B cell (primary cell): ENCODE measurements around the gene THBS3. TPM values are rescaled to one million over a fixed set of nuclear protein-coding genes. Genes with fewer than 3 reads are reported as not detected.

Experiments
- ATAC-seq: fragments of 200-7000 bp; cut with Tn5 transposase; one replicate; pipeline ENCODE4 v1.10.0; 2021; ENCODE audit warnings: low read depth, mild to moderate bottlenecking, moderate number of reproducible peaks, moderate library complexity
- CTCF ChIA-PET: fragments of 350-600 bp; sonication (Branson Sonifier 250); formaldehyde crosslinking; loops from one replicate; lab custom pipeline; 2021; ENCODE audit warnings: antibody characterized with exemption, inconsistent platforms; lab: Charles Lee
- POLR2A ChIA-PET: fragments of 350-600 bp; sonication (Branson Sonifier 250); formaldehyde crosslinking; loops from one replicate; lab custom pipeline; 2021; ENCODE audit warnings: antibody characterized with exemption; lab: Charles Lee
- DNase-seq: peaks from one replicate; pipeline ENCODE4 v3.0.0; 2013
- H2AFZ ChIP-seq: 2 replicates; pipeline ENCODE4 v1.6.1; 2012; ENCODE audit warnings: mild to moderate bottlenecking, low read depth, low read length; ENCODE audit not compliant: insufficient read depth, poor library complexity, severe bottlenecking
- H3K27ac ChIP-seq, 2 donors: 1 replicate in 1 of 2; 2 replicates in 1 of 2; pipeline ENCODE4 v1.5.1; 2012 to 2013; ENCODE audit warnings: low read length in 2 of 2, mild to moderate bottlenecking in 2 of 2, moderate library complexity in 1 of 2
- H3K27me3 ChIP-seq, 4 experiments: fragments of 200-600 bp in 1 of 4; sonication (generic) in 1 of 4; replicated peaks in 1 of 4; 1 replicate in 2 of 4; 2 replicates in 2 of 4; pipeline versions ENCODE4 v1.6.1 to v1.7.0; 2013 to 2016; ENCODE audit warnings: low read length in 3 of 4, mild to moderate bottlenecking in 2 of 4, mixed read lengths in 1 of 4, moderate library complexity in 1 of 4; ENCODE audit not compliant: insufficient read depth in 4 of 4, control insufficient read depth in 3 of 4; ENCODE audit errors: control extremely low read depth in 1 of 4
- H3K36me3 ChIP-seq, 2 experiments: replicated peaks in 1 of 2; 1 replicate in 1 of 2; 2 replicates in 1 of 2; pipeline versions ENCODE4 v1.6.1 to v1.7.1; 2013; ENCODE audit warnings: low read length in 1 of 2; ENCODE audit not compliant: insufficient read depth in 2 of 2, control insufficient read depth in 1 of 2; ENCODE audit errors: control extremely low read depth in 1 of 2, extremely low read depth in 1 of 2
- H3K4me1 ChIP-seq, 2 donors: fragments of 200-600 bp in 1 of 2; sonication (generic) in 1 of 2; 1 replicate in 1 of 2; 2 replicates in 1 of 2; pipeline versions ENCODE4 v1.5.1 to v1.6.1; 2013 to 2017; ENCODE audit warnings: low read length in 2 of 2; ENCODE audit not compliant: control insufficient read depth in 2 of 2, insufficient read depth in 2 of 2
- H3K4me2 ChIP-seq: replicated peaks from 2 replicates; pipeline ENCODE3; 2012; ENCODE audit warnings: mild to moderate bottlenecking, low read depth, low read length; ENCODE audit not compliant: poor library complexity, severe bottlenecking
- H3K4me3 ChIP-seq, 5 experiments: fragments of 200-600 bp in 1 of 5; sonication (generic) in 1 of 5; 1 replicate in 3 of 5; 2 replicates in 2 of 5; pipeline versions ENCODE4 v1.5.1 to v1.7.0; 2011 to 2016; ENCODE audit warnings: low read length in 4 of 5, mild to moderate bottlenecking in 4 of 5, low read depth in 2 of 5, control low read depth in 1 of 5, moderate library complexity in 1 of 5; ENCODE audit not compliant: insufficient read depth in 1 of 5; ENCODE audit errors: control extremely low read depth in 1 of 5, extremely low read depth in 1 of 5
- H3K79me2 ChIP-seq: fragments of 200-600 bp; sonication (generic); one replicate; pipeline ENCODE4 v1.6.0; 2016; ENCODE audit warnings: low read length; ENCODE audit not compliant: control insufficient read depth, insufficient read depth
- H3K9ac ChIP-seq: fragments of 200-600 bp; sonication (generic); 2 replicates; pipeline ENCODE4 v1.6.1; 2017; ENCODE audit warnings: mild to moderate bottlenecking, low read length, moderate library complexity
- H3K9me3 ChIP-seq, 3 donors: one replicate each; pipeline versions ENCODE4 v1.6.1 to v1.7.1; 2013; ENCODE audit warnings: low read length in 2 of 3; ENCODE audit not compliant: control insufficient read depth in 2 of 3, insufficient read depth in 1 of 3; ENCODE audit errors: control extremely low read depth in 1 of 3
- H4K20me1 ChIP-seq: 2 replicates; pipeline ENCODE4 v1.6.0; 2012; ENCODE audit warnings: mild to moderate bottlenecking, low read length; ENCODE audit not compliant: insufficient read depth, control insufficient read depth, poor library complexity, severe bottlenecking
- H3K27ac Mint-ChIP-seq: one replicate; pipeline ENCODE4 v1.8.0; 2021; ENCODE audit warnings: mixed read lengths
- H3K27me3 Mint-ChIP-seq: one replicate; pipeline ENCODE4 v1.8.0; 2021; ENCODE audit warnings: mixed read lengths
- H3K4me1 Mint-ChIP-seq: one replicate; pipeline ENCODE4 v1.8.0; 2021; ENCODE audit warnings: mixed read lengths
- H3K4me3 Mint-ChIP-seq: one replicate; pipeline ENCODE4 v1.8.0; 2021; ENCODE audit warnings: mixed read lengths
- H3K9me3 Mint-ChIP-seq: one replicate; pipeline ENCODE4 v1.8.0; 2022; ENCODE audit warnings: mixed read lengths; ENCODE audit not compliant: insufficient read depth
- EZH2 ChIP-seq: IDR thresholded peaks from 2 replicates; pipeline ENCODE4 v1.6.1; 2012; ENCODE audit warnings: borderline replicate concordance, low read depth, mild to moderate bottlenecking, moderate library complexity, low read length; ENCODE audit not compliant: insufficient read depth, poor library complexity, severe bottlenecking
- WGBS: methylation state at CpG from one replicate; pipeline ENCODE4 v1.1.5; 2013; ENCODE audit warnings: missing lambda C conversion rate; ENCODE audit not compliant: insufficient coverage; 5-methylcytosine and 5-hydroxymethylcytosine counted together
- intact Hi-C: fragments of 100-400 bp; cut with micrococcal nuclease; formaldehyde crosslinking; loops from one replicate; pipeline ENCODE4 v1.10.0; 2022
- polyA plus RNA-seq: library from polyadenylated mRNA; depleted of rRNA; stranded (reverse); fragments of >200 nt; gene quantifications from 2 replicates; pipeline ENCODE4 v1.2.3, GENCODE V29; 2012
- total RNA-seq, 2 donors: library from RNA; stranded (reverse); fragments of 120-200 nt in 1 of 2; gene quantifications; 1 replicate in 1 of 2; 2 replicates in 1 of 2; pipeline versions ENCODE4 v1.2.3 to v1.2.4, GENCODE V29; 2013 to 2022
- TF ChIP-seq, protein P1 (sequence below): fragments of 200-600 bp; IDR thresholded peaks from one replicate; pipeline ENCODE4 v1.8.0; 2022; ENCODE audit warnings: antibody characterized with exemption, mild to moderate bottlenecking

THBS3 gene
- total and polyA plus RNA-seq, 2 donors (not counting 1 experiment from before 2014, with no cell fraction given), result 28.0 to 28.6 TPM

DNA sequence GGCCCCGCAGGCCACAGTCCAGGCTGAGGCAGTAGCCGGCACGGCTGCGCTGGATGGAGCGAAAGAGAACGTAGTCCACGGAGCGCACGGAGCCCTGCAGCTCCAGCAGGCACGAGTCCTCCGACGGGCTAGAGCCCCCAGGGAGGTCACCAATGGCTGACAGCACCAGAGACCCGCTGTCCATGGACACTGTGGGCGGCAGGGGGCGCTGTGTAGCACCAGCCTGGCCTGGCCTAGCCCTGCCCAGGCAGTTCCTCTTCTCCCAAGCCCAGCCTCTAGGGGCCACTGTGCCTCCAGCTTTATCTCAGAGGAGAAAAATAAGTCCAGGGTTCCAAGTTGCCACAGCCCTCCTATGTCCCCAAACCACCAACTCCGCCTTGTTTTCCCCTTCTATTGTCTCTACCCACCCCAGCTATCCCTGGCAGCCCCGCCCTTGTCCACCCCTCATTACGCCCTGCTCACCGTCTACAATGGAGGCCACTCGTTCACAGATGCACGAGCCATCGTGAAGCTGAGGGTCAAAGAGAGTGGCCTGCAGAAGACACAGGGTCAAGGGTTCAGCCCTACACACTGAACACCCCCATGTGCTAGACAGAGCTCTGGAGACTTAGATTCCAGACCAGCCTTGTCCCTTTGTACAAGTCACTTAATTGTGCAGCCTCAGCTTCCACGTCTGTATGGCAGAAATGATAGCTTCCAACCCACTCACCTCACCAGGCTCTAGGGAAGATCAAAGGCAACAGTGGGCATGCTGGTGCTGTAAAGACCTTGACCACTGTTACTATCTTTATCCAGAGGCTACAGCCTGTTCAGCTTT is 43.1 kb upstream of the THBS3 start:
- Histone ChIP-seq H3K4me2 (peak overlapping the region; percentile 99), H3K36me3 (no peaks in the 10 kb centered on the region), H3K4me3 (peak overlapping the region in 4 of 5 experiments; percentile 47 to 69 (median 60)), H3K9me3 (peaks cover 0 to 3% (median 0%) of the 10 kb centered on the region in 3 donors), H3K27me3 (no peaks in the 10 kb centered on the region), H3K27ac (peak overlapping the region; percentile 8 to 52), H3K9ac (peak overlapping the region; percentile 72), H4K20me1 (no peaks in the 10 kb centered on the region), H3K79me2 (no peaks in the 10 kb centered on the region), H2AFZ (peak overlapping the region; percentile 97), H3K4me1 (peaks cover 19 to 30% of the 10 kb centered on the region in 2 donors)
- peaks cover 32% of the 10 kb centered on the region for H3K4me1 Mint-ChIP-seq
- peak overlapping the region; percentile 79 for H3K4me3 Mint-ChIP-seq
- DNase-seq (peak; percentile 95), ATAC-seq (peak; percentile 96)
- no peak for TF ChIP-seq EZH2
- TF ChIP-seq, protein P1, sequence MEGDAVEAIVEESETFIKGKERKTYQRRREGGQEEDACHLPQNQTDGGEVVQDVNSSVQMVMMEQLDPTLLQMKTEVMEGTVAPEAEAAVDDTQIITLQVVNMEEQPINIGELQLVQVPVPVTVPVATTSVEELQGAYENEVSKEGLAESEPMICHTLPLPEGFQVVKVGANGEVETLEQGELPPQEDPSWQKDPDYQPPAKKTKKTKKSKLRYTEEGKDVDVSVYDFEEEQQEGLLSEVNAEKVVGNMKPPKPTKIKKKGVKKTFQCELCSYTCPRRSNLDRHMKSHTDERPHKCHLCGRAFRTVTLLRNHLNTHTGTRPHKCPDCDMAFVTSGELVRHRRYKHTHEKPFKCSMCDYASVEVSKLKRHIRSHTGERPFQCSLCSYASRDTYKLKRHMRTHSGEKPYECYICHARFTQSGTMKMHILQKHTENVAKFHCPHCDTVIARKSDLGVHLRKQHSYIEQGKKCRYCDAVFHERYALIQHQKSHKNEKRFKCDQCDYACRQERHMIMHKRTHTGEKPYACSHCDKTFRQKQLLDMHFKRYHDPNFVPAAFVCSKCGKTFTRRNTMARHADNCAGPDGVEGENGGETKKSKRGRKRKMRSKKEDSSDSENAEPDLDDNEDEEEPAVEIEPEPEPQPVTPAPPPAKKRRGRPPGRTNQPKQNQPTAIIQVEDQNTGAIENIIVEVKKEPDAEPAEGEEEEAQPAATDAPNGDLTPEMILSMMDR, result peak; percentile 100
- no peaks in the 10 kb centered on the region for H3K27me3 Mint-ChIP-seq
- CTCF ChIA-PET, result interaction anchor here (0.6 to 5.8 kb wide), 52 partner anchors 9 to 1079 kb away, joined by 3 to 128 read pairs (median 5); partner anchors contain the start of genes ASH1L, CLK2, FDPS and HCN3
- no peaks in the 10 kb centered on the region for H3K9me3 Mint-ChIP-seq
- POLR2A ChIA-PET, result interaction anchor here (0.6 to 1.5 kb wide), 11 partner anchors 8 to 189 kb away, joined by 3 to 8 read pairs (median 4); partner anchors contain the start of genes CLK2, SCAMP3 and THBS3
- H3K27ac Mint-ChIP-seq, result peak overlapping the region; percentile 47
- WGBS, result 19% methylated on average over 23 of the region's 23 CpGs
- intact Hi-C loops, result loop anchor here (1.0 to 2.0 kb wide), 5 partner anchors 26 to 341 kb away; partner anchors contain the start of genes FDPS and HCN3
